ENCODE data around the gene CLPTM1L.

The CLPTM1L gene

DNA sequence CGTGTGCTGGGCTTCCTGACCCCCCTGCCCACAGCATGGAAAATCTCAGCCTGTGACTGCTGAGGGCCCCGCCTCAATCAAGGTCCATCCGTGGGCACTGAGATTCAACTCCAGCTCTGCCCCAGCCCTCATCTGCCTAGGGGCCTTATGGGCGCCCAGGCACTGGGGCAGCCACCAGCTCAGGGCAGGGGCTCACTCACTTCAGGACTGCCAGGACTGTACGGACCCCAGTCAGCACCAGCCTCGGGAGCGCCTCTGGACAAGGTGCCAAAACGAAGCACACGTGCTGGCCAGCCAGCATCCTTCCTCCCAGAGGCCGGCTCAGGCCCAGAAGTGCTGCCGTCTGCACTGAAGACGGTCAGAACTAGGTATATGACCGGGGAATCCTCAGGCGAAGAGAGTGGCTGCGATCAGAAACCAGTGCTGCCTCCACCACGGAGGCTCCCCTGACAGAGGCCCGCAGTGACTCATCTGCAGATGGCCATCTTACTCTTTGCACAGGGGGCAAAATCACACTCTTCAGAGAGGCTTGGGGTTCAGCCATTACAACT is 19.6 kb downstream of the CLPTM1L start:
- no peak for DNase-seq

DNA sequence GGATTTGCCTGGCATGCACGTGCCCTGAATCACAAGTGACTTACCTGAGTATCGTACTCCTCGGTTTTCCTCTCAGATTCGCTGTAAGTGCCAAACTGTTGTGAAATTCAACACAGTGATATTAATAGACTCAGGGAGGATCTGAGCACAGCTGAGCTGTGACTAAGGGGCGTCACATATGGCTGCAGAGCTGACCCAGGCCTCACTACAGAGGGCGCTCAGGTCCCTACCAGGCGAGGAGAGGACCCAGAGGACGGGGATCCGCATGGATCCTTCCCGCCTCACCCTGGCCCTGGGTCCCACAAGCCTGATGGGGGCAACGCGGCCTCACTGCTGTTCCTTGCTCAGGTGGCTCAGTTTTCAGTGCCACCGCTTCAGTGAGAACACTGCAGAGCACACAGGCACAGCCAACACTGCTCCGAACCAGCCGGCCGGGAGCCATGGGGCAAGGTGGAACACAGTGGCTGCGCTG is 20.1 kb downstream of the CLPTM1L start:
- DNase-seq: no peak

DNA sequence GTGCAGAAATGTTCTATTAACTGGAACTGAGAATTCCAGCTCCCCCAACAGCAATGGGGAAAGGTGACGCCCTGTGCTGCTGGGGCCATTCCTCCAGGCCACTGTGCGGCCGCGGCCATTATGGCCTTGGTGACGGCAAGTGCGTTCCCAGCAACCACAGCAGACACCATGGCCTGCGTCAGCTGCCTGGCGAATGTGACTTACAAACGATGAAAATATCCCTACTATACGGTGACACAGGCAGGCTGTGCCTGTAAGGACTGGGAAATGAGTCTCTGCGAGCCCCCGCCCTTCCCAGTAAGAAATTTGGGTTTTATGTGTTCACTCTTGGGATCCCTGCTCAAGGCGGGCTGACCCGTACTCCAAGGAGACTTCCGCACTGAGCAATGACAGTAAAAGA is 20.6 kb downstream of the CLPTM1L start:
- no peak for DNase-seq

DNA sequence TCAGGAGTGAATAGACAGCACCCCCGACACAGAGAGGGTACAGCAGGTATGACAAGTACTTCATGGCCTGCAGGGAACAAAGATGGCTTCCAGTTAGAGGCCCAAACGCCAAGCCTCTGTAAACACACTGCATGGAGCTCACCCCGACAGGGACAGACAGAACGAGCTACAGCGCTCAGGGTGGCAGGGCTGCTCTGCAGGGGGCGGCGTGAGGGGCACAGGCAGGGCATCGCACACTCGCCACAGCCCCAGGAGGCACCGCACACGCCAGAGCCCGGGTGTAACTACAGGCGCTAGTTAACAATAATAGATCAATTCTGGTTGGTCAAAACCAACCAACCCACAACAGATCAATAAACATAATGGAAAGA is 21.1 kb downstream of the CLPTM1L start:
- no peak for DNase-seq

DNA sequence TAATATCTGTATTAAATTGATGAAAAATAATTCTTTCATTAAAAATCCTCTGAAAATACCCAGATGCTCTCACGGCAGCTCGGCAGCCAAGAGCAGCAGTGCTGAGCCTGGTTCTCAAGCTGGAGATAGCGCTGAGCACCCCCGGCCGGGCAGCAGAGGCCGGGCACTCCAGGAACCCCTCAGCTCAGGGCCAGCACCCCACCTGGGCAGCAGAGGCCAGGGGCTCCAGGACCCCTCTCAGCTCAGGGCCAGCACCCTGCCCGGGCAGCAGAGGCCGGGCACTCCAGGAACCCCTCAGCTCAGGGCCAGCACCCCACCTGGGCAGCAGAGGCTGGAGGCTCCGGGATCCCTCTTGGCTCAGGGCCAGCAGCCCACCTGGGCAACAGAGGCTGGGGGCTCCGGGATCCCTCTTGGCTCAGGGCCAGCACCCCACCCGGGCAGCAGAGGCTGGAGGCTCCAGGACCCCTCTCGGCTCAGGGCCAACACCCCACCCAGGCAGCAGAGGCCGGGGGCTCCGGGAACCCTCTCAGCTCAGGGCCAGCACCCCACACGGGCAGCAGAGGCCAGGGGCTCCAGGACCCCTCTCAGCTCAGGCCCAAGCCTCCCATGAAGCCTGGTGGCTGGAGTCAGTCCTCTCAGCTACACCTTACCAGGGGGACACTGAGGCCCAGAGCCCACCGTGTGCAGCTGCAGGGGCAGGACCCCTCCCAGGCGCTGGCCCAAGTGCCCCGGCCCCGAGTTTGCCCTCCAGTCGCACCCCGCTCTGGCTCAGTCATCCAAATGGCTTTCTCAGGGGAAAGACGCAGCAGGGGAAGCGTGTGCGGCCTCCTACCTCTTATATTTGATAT is 21.7 kb downstream of the CLPTM1L start:
- DNase-seq: no peak

DNA sequence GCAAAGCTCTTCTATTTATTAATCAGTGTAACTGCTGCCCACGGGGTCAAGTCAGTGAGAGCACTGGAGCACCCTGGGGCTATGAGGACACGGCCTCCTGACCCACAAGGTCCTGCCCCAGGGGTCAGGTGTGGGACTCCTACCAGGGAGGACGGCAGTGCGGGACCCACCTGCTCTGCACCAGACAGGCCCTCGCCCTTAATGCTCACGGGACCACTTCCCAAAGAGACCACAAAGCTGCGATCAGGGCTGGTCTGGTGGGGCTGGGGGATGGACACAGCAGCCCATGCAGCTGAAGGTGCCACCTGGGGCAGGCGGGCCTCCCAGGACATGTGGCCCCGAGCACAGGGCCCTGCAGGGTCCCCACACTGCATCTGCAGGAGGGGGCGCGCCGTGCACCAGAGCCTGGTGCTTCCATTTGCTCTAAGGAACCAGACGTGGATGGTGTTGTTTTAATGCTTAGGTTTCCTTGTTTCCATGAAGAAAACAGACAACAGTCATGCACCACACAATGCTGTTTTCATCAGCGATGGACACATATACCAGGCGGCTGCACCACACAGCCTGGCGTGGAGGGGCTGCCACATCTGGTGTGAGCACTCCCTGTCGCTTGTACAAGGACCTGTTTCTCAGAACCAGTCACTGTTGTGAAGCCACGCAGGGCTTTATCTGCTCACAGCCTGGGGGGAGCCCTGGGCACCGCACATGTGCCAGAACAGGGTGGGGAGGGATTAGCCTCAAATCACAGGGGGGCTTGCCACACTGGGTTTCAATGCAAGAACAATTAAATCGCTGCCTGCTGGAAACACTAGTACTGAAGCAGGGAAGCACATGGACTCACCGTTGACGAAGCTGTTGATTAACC is 22.6 kb downstream of the CLPTM1L start:
- no peak for DNase-seq

DNA sequence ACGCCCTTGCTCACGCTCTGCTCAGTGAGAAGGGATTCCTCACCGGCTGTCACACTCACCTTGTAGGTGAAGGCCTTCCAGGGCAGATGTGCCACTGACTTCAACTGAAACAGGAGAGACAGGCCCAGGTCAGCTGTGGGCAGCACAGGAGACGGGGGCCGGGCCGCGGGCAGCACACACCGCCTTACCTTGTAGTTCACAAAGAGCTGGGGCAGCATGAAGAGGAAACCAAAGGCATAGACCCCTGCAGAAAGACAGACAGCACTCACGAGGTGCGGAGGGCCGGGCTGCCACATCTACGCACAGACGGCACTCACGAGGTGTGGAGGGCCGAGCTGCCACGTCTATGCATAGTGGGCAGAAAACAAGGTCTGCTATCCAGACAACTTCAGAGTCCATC is 23.3 kb downstream of the CLPTM1L start:
- DNase-seq: no peak

DNA sequence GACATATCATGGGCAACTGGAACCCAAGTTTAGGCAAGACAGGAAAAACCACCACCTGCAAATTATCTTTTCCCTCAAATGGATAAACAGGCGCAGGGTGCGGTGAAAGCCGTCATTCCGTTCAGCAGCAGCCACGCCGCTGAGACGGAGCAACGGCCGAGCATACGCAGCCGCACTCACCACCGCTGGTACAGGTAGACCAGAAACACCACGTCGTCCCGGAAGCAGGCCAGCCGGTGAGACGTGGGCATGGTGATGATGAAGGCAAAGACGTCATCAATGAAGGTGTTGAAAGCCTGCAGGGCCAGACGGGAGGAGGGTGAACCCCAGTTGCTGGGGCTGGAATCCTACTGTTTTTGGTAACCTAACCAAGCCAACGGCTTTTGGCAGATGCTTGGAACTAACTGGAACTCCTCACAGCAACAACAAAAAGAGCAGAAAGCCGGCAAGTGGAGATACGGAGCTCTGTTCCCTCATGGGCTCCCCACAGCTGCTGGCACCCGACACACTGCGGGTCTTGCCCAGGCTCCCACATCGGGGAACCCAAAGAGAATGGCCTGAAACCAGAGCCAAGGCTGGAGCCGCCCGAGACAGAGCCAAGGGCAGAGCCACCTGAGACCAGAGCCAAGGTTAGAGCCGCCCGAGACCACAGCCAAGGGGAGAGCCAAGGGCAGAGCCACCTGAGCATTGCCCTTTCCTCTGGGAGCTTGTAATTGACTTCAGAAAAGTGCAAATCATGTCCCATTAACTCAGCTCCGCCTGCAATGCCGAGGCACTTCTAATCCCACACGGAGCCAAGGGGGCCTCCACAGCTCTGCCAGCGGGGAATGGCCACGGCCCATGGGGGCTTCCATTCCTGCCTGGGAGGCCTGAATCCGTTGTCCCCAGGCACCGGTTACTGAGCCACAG is 24.2 kb downstream of the CLPTM1L start:
- DNase-seq: no peak

DNA sequence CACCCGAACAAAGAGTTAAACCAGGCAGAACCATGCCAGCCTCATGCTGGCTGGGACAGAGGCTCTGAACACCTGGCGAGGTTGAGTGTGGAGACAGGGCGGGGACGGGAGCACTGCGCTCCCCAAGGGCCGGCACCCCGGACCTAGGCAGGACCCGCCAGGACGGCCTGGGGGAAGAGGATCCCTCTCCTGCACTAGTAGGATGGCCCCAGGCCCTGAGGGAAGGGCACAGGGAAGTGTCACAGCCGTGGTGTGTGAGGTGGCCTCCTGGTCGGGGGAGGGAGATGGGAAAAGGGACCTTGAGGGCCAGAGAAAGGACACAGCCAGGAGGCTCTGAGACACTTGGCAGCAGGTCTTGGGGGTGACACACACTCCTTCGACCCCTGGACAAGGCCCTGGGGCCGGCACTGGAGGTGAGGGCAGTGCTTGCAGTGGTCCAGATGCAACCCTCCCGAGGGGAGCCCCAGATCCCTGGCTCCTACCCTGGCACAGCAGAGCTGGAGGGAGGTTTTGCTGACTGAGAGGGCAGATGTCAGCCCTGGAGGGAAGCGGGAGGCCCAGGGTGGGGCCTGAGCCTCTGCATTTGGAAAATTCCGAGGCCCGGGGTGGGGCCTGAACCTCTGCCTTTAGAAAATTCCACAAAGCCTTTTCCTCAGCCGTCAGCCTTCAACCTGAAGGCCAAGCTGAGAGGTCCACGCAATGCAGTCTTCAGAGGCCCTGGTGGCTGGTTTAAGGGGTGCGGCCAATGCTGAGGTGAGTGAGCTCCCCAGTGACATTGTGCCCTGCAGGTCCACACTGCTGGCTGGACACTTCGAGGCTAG is 25.3 kb downstream of the CLPTM1L start:
- no peak for DNase-seq

DNA sequence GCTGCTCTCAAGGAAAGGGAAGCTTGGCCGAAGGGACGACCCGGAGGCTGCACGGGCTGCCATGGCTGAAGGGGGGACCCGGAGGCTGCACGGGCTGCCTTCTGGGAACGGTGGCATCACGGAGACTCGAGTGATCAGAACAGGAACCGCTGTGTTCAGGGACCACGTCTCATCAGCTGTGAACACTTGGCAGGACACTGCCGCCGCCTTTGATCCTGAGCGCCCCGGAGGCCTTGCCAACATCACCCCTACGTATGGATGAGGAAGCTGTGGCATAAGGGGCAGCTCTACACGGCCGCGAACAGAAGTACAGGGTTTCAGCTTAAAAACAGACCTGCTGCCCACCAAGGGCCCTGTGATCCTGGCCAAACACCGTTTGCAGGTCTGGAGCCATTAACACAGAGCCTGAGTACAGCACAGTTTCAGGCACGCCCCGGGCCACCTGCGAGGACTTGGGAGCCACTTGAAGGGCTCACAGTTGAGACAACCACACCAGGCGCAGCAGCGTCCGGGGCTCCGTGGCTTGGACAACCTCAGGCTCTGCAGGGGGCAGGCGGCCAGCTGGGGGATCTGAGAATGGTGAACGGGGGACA is 26.1 kb downstream of the CLPTM1L start:
- DNase-seq: no peak

DNA sequence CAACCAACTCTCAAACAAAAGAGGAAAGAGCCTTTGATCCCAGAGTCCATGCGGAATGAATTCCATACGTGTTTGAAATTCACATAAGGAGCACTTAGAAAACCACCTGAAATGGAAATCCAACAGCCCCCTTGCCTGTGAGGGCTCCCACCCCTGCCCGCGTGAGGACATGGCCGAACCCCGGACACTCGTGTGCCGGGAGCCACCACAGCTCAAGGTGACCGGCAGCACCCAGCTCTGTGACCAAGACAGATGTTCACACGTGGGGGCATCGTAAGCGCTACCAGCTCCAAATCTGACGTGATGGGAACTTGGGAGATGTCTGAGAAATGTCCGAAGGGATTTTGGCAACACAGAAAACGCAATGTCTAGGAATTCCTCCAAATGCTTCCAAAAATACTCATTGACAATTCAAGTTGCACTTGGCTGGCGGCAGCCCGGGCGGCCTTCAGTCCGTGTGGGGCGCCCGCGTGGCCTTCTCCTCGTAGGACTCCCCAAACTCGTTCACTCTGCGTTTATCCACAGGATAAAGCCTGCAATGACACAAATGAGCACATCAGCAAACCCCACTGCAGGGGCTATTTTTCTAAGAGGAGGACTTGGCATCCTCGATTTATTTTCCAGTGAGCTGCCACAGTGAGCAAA is 26.9 kb downstream of the CLPTM1L start:
- DNase-seq: no peak

DNA sequence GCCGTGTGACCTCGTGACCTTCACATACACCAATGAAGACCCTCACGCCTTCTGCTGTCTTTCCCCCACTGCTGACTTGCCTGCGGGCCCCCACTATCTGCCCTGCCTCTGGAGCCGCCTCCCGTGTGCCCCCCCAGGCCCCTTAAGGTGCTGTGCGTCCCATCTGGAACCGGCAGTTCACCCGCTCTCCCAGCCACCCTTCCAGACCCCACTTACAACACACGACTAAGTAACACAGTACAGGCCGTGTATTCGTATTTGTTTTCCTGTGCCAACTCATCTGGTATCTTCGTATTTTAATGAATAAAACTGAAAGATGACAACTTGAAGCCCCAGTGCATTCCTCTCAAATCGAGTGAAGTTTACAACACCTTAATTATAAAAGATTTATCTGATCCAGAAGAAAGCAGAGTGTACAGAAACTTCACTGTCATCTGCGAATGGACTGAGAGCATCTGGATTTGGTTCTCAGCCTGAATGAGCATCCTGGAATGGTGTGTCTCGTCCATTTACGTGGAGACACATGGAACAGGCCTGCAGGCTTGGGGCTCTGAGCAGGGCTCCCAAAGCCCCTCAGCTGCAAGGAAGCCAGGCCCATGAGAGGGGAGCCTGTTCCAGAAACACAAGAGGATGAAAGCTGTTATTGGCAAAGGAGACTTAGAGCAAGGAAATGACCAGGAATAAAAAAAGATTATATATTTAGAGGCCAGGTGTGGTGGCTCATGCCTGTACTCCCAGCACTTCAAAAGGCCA is 28.1 kb downstream of the CLPTM1L start:
- no peak for DNase-seq

DNA sequence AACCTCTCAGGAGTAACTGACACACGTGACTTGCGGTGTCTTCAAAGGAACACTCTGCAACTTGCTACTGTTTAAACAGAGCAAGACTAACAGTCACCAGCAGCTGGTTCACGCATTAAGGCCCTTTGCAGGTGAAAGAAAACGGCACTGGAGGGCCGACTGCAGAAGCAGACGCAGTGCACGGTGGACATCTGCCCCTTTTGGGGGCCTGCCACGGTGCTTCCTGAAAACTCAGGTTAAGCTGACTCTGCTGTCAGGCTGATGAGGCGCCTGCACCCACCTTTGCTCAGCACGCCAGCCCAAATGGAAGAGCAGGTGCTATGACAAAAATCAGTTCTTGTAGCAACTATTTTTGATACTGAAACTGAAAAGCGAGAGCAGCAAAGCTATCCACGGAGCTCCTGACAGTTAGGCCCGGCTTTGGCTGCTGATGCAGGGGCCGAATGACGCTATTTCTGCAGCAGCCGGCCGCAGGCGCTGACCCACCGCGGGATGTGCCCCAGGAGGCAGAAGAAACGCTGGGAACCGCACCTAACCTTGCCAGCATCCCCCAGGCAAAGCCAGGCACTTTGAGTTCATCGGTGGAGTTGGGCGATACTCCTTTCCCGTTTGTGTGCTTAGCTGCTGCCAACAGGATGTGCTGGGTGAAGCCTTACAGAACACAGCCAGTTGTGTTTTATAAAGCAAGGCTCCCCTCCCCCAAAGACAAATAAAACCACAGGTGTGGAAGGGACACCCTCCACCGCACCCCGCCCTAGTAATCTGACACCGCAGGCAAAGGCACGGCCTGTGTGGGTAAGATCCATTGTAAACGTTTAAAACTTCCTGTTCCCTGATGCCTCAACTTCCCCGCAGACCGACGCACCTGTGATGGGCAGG is 29.0 kb downstream of the CLPTM1L start:
- no peak for DNase-seq

DNA sequence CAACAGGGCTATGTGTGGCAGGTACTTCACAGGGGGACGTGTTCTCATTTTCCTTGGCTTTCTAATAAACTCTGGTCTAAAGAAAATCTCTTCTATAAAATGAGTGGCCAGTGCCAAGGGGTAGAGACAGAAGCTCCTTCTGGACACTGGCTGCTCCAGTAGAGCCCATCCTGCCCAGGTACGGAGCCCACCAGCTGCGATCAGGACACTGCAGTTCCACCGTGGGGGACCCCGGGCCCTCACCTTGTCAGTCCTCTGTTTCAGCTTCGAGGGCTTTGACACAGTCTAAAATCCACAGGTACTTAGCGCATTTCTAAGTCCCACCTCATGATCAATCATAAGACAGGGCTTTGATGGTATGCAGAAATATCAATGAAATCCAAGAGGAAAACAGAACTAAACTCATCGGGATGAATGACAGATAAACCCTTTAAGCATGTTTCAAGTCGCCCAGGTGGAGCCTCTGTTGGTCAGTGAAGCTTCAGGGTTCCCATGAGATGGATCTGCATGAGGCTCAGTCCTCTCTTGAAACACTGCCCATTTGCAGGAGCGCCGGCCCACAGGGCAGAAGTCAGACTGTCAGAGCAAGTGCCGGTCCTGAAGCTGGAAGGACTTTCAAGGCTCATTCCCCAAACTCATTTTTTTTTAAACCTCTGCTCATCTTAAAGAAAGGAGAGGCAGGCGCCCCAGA is 29.7 kb downstream of the CLPTM1L start:
- DNase-seq: no peak

DNA sequence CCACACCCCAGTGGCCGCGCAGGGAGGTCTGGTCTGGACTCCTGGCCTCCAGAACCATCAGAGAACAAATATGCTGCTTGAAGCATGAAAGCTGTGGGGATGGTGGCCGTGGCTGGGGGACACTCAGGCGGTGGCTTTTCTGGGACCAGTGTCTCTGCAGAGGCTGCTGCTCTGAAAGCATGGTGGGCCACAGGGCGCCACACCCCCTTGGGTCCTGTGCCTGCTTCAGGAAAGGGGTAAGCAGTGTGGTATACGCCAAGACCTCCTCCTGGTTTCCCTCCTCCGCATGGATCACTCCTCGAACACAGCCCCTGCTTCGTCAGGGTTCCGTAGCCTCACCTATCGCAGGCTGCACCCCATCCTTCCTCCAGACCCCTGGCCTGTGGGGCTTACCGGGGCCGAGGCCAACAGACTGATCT is 30.3 kb downstream of the CLPTM1L start:
- no peak for DNase-seq

DNA sequence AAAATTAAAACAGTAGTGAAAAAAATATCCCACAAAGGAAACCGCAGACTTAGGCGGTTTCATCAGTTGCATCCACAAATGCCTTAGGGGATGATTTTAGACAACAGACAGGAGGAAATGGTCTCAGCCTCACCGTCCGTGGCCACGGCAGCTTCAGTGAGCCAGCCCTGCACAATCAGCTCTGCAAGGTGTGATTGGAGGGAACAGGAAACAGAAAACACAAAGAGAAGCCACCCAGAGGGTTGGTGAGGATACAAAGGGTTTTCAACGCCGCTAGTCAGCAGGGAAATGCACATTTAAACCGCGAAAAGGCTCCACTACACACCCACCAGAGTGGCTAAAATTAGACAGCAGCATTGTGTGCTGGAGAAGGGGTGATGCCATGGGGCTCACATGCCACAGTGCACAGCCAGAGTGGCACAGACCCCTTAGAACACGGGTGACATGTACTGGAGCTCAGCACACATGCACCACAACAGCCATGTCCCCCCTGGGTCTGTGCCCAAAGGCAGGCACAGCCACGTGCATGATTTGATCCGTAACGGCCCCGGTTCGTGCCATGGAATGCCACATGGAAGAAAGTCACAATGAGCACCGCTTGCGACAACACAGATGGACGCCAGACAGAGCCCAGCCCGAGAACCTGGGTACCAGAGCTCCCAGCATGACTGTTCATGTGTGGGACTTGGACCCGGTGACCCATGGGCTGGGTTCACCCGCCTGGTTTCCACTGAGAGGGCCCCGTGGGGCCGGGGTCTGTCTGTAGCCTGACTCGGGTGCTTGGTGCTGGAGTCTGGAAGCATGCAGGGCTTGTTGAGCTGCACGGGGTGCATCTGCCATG is 31.7 kb downstream of the CLPTM1L start:
- DNase-seq: peak in 2 of 4 experiments; percentile 16 to 20

DNA sequence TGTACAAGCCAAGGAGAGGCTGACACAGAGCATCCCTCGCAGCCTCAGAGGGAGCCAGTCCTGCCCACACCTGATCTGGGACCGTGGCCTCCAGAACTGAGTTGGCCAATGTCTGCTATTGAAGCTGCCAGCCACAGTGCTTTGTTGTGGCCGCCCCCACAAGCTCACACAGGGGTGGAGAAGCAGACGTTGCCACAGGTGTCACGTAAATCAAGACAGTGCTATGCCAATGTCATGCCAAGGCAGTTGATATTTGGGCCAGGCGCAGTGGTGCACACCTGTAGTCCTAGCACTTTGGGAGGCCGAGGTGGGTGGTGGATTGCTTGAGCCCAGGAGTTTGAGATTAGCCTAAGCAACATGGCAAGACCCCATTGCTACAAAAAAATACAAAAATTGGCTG is 32.7 kb downstream of the CLPTM1L start:
- no peak for DNase-seq

Data from suppressor macrophage (primary cell).